ENCODE results near the gene RIPK1. TPM values are rescaled to one million over a fixed set of nuclear protein-coding genes. Genes with fewer than 3 reads are reported as not detected.

Gene RIPK1
- total RNA-seq, 1 experiment from 2014 or later: 11.6 TPM

DNA sequence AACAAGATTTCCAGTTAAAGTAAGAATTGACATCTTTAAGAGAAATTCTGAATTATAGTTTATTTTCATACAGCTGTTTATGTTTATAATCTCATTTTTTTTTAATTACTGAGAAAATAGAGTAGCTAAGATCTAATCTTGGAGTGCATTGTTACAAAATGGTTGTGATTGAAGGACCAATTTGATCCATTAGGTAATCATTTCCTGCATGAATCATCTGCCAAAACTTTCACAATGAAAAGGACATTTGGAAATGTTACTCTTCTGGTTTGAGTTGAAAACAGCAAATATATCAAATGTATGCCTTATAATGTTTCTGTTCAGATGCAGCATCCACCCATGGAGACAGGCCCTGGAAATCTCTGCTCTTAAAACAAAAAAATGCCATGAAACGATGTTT is 70.0 kb downstream of the RIPK1 start:
- intact Hi-C loops (cut with micrococcal nuclease; ENCODE audit: unreplicated experiment): no loop called here
- no peaks in the 10 kb centered on the region for H3K9me3 Mint-ChIP-seq (ENCODE audit: low read depth, unreplicated experiment)
- TF ChIP-seq CTCF (IDR thresholded peaks at IDR 0.05; ENCODE audit: unreplicated experiment): no peak
- CTCF ChIA-PET: no interaction called here
- peaks cover 10% of the 10 kb centered on the region for H3K4me1 Mint-ChIP-seq (ENCODE audit: low read depth, unreplicated experiment)
- H3K27ac Mint-ChIP-seq (ENCODE audit: unreplicated experiment): no peak overlapping the region
- BruUV-seq (replicated peaks): no TSS peak
- no peaks in the 10 kb centered on the region for H3K27me3 Mint-ChIP-seq (ENCODE audit: unreplicated experiment)
- no peak overlapping the region for H3K4me3 Mint-ChIP-seq (ENCODE audit: low read depth, unreplicated experiment)
- H3K36me3 Mint-ChIP-seq (ENCODE audit: insufficient read depth, unreplicated experiment): no peaks in the 10 kb centered on the region
- no peak for DNase-seq

DNA sequence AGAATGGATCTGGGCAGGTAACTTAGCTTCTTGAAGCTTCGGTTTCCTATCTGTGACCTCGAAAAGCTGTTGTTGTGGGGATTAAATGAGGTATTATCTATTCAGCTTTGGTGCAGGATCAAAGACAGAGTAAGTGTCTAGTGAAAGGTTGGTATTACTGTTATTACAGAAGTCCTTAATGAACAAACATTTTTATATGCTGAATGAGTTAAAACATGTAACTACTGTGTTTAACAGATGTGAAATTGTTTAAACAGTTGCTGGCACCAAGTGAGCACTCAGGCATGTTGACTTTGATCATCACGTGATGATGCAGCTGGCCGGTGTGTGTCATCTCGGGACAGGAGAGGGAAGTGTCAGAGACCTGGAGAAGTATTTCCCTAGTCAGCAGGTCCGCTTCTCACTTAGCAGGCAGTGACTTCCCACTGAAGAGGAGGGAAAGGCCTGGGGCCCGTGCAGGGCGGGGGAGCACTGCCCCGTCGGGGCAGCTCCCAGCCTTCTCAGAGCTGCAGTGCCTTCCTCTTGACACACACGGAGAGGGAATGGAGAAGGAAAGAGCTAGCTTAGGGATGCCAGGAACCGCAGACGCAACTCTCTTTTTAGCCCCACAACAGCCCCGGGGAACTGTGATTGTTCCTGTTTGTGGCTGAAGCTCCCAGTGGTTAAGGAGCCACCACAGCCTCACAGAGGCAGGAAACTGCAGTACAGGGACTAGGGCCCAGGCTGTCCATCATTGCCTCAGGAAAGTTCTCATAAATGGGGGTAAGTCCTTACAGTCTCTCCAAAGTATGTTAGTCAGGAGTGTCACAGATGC is 71.0 kb downstream of the RIPK1 start:
- CTCF ChIA-PET: no interaction called here
- Mint-ChIP-seq H3K9me3 (ENCODE audit: low read depth, unreplicated experiment) (no peaks in the 10 kb centered on the region), H3K4me3 (ENCODE audit: low read depth, unreplicated experiment) (no peak overlapping the region), H3K36me3 (ENCODE audit: insufficient read depth, unreplicated experiment) (peaks cover 5% of the 10 kb centered on the region), H3K27me3 (ENCODE audit: unreplicated experiment) (no peaks in the 10 kb centered on the region), H3K27ac (ENCODE audit: unreplicated experiment) (no peak overlapping the region), H3K4me1 (ENCODE audit: low read depth, unreplicated experiment) (peaks cover 10% of the 10 kb centered on the region)
- no TSS peak for BruUV-seq (replicated peaks)
- no peak for DNase-seq
- no peak for TF ChIP-seq CTCF (IDR thresholded peaks at IDR 0.05; ENCODE audit: unreplicated experiment)
- intact Hi-C loops (cut with micrococcal nuclease; ENCODE audit: unreplicated experiment): no loop called here

DNA sequence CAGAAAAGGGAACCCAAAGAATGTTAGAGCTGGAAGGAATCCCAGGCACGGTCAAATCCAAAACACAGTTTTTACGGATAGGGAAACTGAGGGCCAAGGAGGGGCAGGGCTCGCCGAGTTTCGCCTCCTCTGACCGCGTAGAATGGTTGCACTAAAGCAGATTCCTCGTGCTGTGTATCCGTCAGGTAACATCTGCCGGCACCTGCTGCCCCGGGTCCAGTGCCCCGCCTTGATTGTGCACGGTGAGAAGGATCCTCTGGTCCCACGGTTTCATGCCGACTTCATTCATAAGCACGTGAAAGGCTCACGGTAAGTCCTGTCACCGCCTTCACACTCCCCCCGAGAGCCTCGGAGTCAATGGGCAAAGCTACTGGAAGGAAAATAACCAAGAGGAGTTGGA is 71.9 kb downstream of the RIPK1 start:
- H3K27me3 Mint-ChIP-seq (ENCODE audit: unreplicated experiment): no peaks in the 10 kb centered on the region
- peaks cover 5% of the 10 kb centered on the region for H3K36me3 Mint-ChIP-seq (ENCODE audit: insufficient read depth, unreplicated experiment)
- CTCF ChIA-PET: interaction anchor here (0.6 kb wide), 1 partner anchor 829 kb away, joined by 3 read pairs; no protein-coding TSS in a partner anchor
- no peaks in the 10 kb centered on the region for H3K9me3 Mint-ChIP-seq (ENCODE audit: low read depth, unreplicated experiment)
- H3K27ac Mint-ChIP-seq (ENCODE audit: unreplicated experiment): no peak overlapping the region
- no TSS peak for BruUV-seq (replicated peaks)
- H3K4me3 Mint-ChIP-seq (ENCODE audit: low read depth, unreplicated experiment): no peak overlapping the region
- no peak for TF ChIP-seq CTCF (IDR thresholded peaks at IDR 0.05; ENCODE audit: unreplicated experiment)
- H3K4me1 Mint-ChIP-seq (ENCODE audit: low read depth, unreplicated experiment): peaks cover 6% of the 10 kb centered on the region
- intact Hi-C loops (cut with micrococcal nuclease; ENCODE audit: unreplicated experiment): no loop called here
- DNase-seq: no peak

- H3K27me3 Mint-ChIP-seq (ENCODE audit: unreplicated experiment): no peaks in the 10 kb centered on the region
- intact Hi-C loops (cut with micrococcal nuclease; ENCODE audit: unreplicated experiment): no loop called here
- no peak for DNase-seq
- no peak overlapping the region for H3K27ac Mint-ChIP-seq (ENCODE audit: unreplicated experiment)
- CTCF ChIA-PET: no interaction called here
- no peak for TF ChIP-seq CTCF (IDR thresholded peaks at IDR 0.05; ENCODE audit: unreplicated experiment)
- peaks cover 5% of the 10 kb centered on the region for H3K36me3 Mint-ChIP-seq (ENCODE audit: insufficient read depth, unreplicated experiment)
- no TSS peak for BruUV-seq (replicated peaks)
- no peak overlapping the region for H3K4me3 Mint-ChIP-seq (ENCODE audit: low read depth, unreplicated experiment)
- no peaks in the 10 kb centered on the region for H3K9me3 Mint-ChIP-seq (ENCODE audit: low read depth, unreplicated experiment)
- no peaks in the 10 kb centered on the region for H3K4me1 Mint-ChIP-seq (ENCODE audit: low read depth, unreplicated experiment)
Measured at GRCh38 chr6:3142536-3142935, 74.2 kb downstream of the RIPK1 start.

Measured in Calu3 (cell line).